ENCODE measurements around the gene CLIP1.

The CLIP1 gene

GRCh38 chr12:122322501-122322900, 100.0 kb downstream of the CLIP1 start:
- Histone ChIP-seq H3K27me3 (ENCODE audit: insufficient read depth, poor library complexity, severe bottlenecking) (no peaks in the 10 kb centered on the region), H3K4me3 (replicated peaks; ENCODE audit: insufficient read depth, low read length) (no peak overlapping the region), H3K27ac (replicated peaks) (no peak overlapping the region)
- no peak for DNase-seq (ENCODE audit: low read depth in 1 of 2, low spot score in 1 of 2)
- TF ChIP-seq POLR2AphosphoS5 (IDR thresholded peaks at IDR 0.05; ENCODE audit: low read depth) (no peak), SPI1 (IDR thresholded peaks at IDR 0.05; ENCODE audit: borderline replicate concordance, low read depth) (no peak), REST (IDR thresholded peaks at IDR 0.05; ENCODE audit: insufficient replicate concordance, low read depth) (no peak), GABPA (IDR thresholded peaks at IDR 0.05; ENCODE audit: low read depth) (no peak), CTCF (IDR thresholded peaks at IDR 0.05; ENCODE audit: insufficient read depth, low read length) (no peak)

- H3K4me3 ChIP-seq (replicated peaks; ENCODE audit: insufficient read depth, low read length), result no peak overlapping the region
- TF ChIP-seq POLR2AphosphoS5 (IDR thresholded peaks at IDR 0.05; ENCODE audit: low read depth) (no peak), SPI1 (IDR thresholded peaks at IDR 0.05; ENCODE audit: borderline replicate concordance, low read depth) (no peak), CTCF (IDR thresholded peaks at IDR 0.05; ENCODE audit: insufficient read depth, low read length) (no peak), REST (IDR thresholded peaks at IDR 0.05; ENCODE audit: insufficient replicate concordance, low read depth) (no peak), GABPA (IDR thresholded peaks at IDR 0.05; ENCODE audit: low read depth) (no peak)
- H3K27ac ChIP-seq (replicated peaks), result no peak overlapping the region
- DNase-seq (ENCODE audit: low read depth in 1 of 2, low spot score in 1 of 2), result no peak
- no peaks in the 10 kb centered on the region for H3K27me3 ChIP-seq (ENCODE audit: insufficient read depth, poor library complexity, severe bottlenecking)
Observed at GRCh38 chr12:122318607-122319605, 103.6 kb downstream of the CLIP1 start.

- no peak for TF ChIP-seq POLR2AphosphoS5 (IDR thresholded peaks at IDR 0.05; ENCODE audit: low read depth)
- no peak for TF ChIP-seq CTCF (IDR thresholded peaks at IDR 0.05; ENCODE audit: insufficient read depth, low read length)
- no peak for TF ChIP-seq GABPA (IDR thresholded peaks at IDR 0.05; ENCODE audit: low read depth)
- no peak for TF ChIP-seq SPI1 (IDR thresholded peaks at IDR 0.05; ENCODE audit: borderline replicate concordance, low read depth)
- TF ChIP-seq REST (IDR thresholded peaks at IDR 0.05; ENCODE audit: insufficient replicate concordance, low read depth), result no peak
- Histone ChIP-seq H3K27me3 (ENCODE audit: insufficient read depth, poor library complexity, severe bottlenecking) (no peaks in the 10 kb centered on the region), H3K4me3 (replicated peaks; ENCODE audit: insufficient read depth, low read length) (no peak overlapping the region), H3K27ac (replicated peaks) (no peak overlapping the region)
- DNase-seq (ENCODE audit: low read depth in 1 of 2, low spot score in 1 of 2), result no peak
Observed at GRCh38 chr12:122312926-122313325, 109.5 kb downstream of the CLIP1 start.
